Measurements from ENCODE around the gene SPATA32. TPM values are rescaled to one million over a fixed set of nuclear protein-coding genes. Genes with fewer than 3 reads are reported as not detected.
"Not testable (repeated sequence)": the region's sequence is repeated elsewhere in the genome, so short reads cannot be mapped to it uniquely, and the experiment has no call there.

SPATA32 gene
- total RNA-seq, 2 donors from 2014 or later: 3.2 TPM; not detected in 1

- no peaks in the 10 kb centered on the region for H3K36me3 ChIP-seq
- no peaks in the 10 kb centered on the region for H3K27me3 ChIP-seq (replicated peaks; ENCODE audit: insufficient read depth)
- H3K4me3 ChIP-seq: no peak overlapping the region
- 77% methylated on average over 13 of the region's 14 CpGs for WGBS
- no peaks in the 10 kb centered on the region for H3K4me1 ChIP-seq (replicated peaks)
- intact Hi-C loops (cut with DNase I): no loop called here
- no peaks in the 10 kb centered on the region for H3K9me3 ChIP-seq
- DNase-seq (ENCODE audit: low spot score): no peak
- H3K27ac ChIP-seq: no peak overlapping the region
- TF ChIP-seq POLR2A (IDR thresholded peaks at IDR 0.05) (no peak), CTCF (IDR thresholded peaks at IDR 0.05) (no peak), POLR2AphosphoS5 (IDR thresholded peaks at IDR 0.05) (no peak)
Measured at GRCh38 chr17:45256114-45256966, 5.6 kb downstream of the SPATA32 start.

- Histone ChIP-seq H3K4me1 (replicated peaks) (no peaks in the 10 kb centered on the region), H3K36me3 (no peaks in the 10 kb centered on the region), H3K9me3 (no peaks in the 10 kb centered on the region), H3K27me3 (replicated peaks; ENCODE audit: insufficient read depth) (no peaks in the 10 kb centered on the region), H3K27ac (no peak overlapping the region), H3K4me3 (no peak overlapping the region)
- DNase-seq (ENCODE audit: low spot score): no peak
- no peak for TF ChIP-seq POLR2AphosphoS5 (IDR thresholded peaks at IDR 0.05)
- TF ChIP-seq CTCF (IDR thresholded peaks at IDR 0.05): no peak
- no peak for TF ChIP-seq POLR2A (IDR thresholded peaks at IDR 0.05)
- 99% methylated on average over 8 of the region's 8 CpGs for WGBS
- intact Hi-C loops (cut with DNase I): no loop called here
Measured at GRCh38 chr17:45255358-45255757, 6.5 kb downstream of the SPATA32 start.

- H3K9me3 ChIP-seq: no peaks in the 10 kb centered on the region
- H3K36me3 ChIP-seq: no peaks in the 10 kb centered on the region
- H3K27ac ChIP-seq: no peak overlapping the region
- no peaks in the 10 kb centered on the region for H3K27me3 ChIP-seq (replicated peaks; ENCODE audit: insufficient read depth)
- DNase-seq (ENCODE audit: low spot score): no peak
- WGBS: 89% methylated on average over 4 of the region's 4 CpGs
- intact Hi-C loops (cut with DNase I): no loop called here
- H3K4me3 ChIP-seq: no peak overlapping the region
- TF ChIP-seq CTCF (IDR thresholded peaks at IDR 0.05): no peak
- TF ChIP-seq POLR2AphosphoS5 (IDR thresholded peaks at IDR 0.05): no peak
- no peak for TF ChIP-seq POLR2A (IDR thresholded peaks at IDR 0.05)
- H3K4me1 ChIP-seq (replicated peaks): no peaks in the 10 kb centered on the region
Measured at GRCh38 chr17:45253879-45254278, 8.0 kb downstream of the SPATA32 start.

GRCh38 chr17:45253237-45253636 lies 8.7 kb downstream of the SPATA32 start:
- H3K27ac ChIP-seq; H3K27me3 ChIP-seq (replicated peaks; ENCODE audit: insufficient read depth); H3K36me3 ChIP-seq; H3K4me3 ChIP-seq; H3K9me3 ChIP-seq; intact Hi-C loops (cut with DNase I); DNase-seq (ENCODE audit: low spot score); H3K4me1 ChIP-seq (replicated peaks): not testable (repeated sequence)
- 89% methylated on average over 7 of the region's 7 CpGs for WGBS

GRCh38 chr17:45251931-45252330 lies 10.0 kb downstream of the SPATA32 start:
- H3K4me1 ChIP-seq (replicated peaks): peaks cover under 1% of the 10 kb centered on the region
- H3K36me3 ChIP-seq: no peaks in the 10 kb centered on the region
- 38% methylated on average over 7 of the region's 7 CpGs for WGBS
- intact Hi-C loops (cut with DNase I): no loop called here
- peak; percentile 80 for TF ChIP-seq POLR2AphosphoS5 (IDR thresholded peaks at IDR 0.05)
- no peak for TF ChIP-seq POLR2A (IDR thresholded peaks at IDR 0.05)
- no peak for DNase-seq (ENCODE audit: low spot score)
- no peak overlapping the region for H3K4me3 ChIP-seq
- H3K27ac ChIP-seq: peak overlapping the region; percentile 71 to 78
- H3K27me3 ChIP-seq (replicated peaks; ENCODE audit: insufficient read depth): no peaks in the 10 kb centered on the region
- no peaks in the 10 kb centered on the region for H3K9me3 ChIP-seq
